Measurements from ENCODE around the gene C17orf78. TPM values are rescaled to one million over a fixed set of nuclear protein-coding genes. Genes with fewer than 3 reads are reported as not detected.
"Not testable (repeated sequence)": the region's sequence is repeated elsewhere in the genome, so short reads cannot be mapped to it uniquely, and the experiment has no call there.

The C17orf78 gene
- not detected in 2 replicates for total RNA-seq (2014; rRNA removed; shearing (Covaris generic); ENCODE audit: low replicate concordance)

DNA sequence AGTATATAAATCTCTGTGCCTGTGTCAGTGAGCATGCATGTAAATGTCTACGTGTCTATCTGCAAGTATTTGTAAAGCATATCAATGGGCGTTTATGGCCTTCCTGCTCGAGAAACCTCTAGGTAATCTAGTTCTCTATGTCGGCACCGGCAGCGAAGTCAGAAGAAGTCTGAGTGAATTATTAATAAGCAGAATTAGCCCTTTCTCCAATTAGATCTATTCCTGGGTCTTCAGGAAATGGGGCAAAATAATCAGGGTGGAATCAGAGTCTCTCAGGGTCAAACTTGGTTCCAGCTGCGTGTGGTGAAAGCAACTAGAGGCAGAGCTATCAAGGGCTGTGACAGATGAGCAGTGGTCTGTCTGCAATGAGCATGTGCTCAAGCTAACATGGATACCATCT is at the start of gene C17orf78:
Gene C17orf78, plus strand, starts transcription at position 280 of the 400 bp plus-strand sequence. Its CDS starts 108 bp downstream, at position 388.
- Histone ChIP-seq H3K27me3 (no peaks in the 10 kb centered on the region), H3K9me3 (no peaks in the 10 kb centered on the region), H3K36me3 (no peaks in the 10 kb centered on the region), H3K4me3 (no peak within 1 kb of the TSS)
- no peak for DNase-seq

DNA sequence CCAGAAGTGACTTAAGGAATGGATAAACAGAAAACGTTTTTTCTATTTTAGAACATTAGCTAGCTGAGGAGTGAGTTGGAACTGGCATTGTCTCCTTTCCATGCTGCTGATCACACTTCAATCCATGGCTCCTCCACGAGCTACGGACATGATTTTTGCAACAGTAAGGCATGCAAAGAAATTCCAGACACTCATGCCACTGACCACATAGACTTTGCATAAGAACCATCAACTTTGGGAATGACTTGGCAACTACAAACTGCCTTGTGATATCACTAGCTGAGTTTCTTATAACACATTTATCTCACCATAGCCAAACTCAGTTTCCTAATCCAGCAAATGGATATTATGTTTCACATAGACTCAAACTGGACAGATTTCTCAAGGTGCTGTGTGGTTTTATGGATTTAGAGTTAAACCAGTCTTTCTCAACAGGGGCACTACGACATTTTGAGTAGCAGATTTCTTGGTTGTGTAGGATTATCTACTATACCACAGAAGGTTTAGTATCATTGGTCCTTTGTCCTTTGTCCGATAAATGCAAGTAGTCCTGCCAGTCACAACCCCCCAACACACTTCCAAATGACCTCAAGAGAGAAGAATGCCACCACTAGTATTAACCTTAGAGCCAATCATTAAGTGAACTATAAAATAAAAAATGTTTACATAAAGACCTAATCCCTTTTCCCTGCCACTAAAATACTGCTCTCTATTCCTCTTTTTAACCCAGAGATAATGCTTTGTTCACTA is 48.3 kb upstream of the C17orf78 start:
- Histone ChIP-seq H3K27me3 (no peaks in the 10 kb centered on the region), H3K36me3 (peaks cover 62% of the 10 kb centered on the region), H3K4me3 (no peak overlapping the region), H3K9me3 (no peaks in the 10 kb centered on the region)
- no peak for DNase-seq

DNA sequence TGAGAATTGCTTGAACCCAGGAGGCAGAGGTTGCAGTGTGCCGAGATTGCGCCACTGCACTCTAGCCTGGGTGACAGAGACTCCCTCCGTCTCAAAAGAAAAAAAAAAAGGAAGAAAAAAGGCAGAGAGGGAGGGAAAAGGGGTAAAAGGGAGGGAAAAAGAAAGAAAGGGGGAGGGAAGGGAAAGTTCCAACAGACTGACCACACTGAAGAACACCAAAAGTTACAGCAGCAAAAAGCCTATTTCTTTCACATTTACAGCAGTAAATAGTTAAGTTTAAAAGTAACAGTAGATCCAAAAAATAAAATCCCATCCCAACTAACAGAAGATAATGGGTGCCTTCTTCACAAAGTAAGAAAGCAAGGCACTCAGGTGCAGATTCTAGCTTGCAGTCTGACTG is 36.9 kb upstream of the C17orf78 start:
- Histone ChIP-seq H3K36me3 (peaks cover 47% of the 10 kb centered on the region), H3K4me3 (no peak overlapping the region), H3K9me3 (no peaks in the 10 kb centered on the region), H3K27me3 (no peaks in the 10 kb centered on the region)
- no peak for DNase-seq

DNA sequence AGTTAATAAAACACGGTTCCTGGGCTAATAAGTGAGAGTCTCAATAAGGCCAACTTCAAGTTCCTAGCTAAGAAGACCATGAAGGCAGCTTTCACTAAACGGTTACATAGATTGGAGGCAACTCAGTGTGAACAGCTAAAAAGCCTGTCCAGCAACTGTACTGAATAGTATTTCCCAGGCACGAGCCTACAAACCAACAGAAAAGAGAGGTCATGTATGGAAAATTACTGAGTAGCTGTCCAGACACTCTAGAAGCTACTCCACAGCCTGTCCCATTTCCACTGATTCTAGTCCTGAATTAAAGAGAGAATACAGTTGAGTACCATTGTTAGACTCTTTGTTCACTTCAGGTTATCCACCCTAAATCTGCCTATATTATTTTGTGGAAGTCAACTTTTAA is 36.5 kb upstream of the C17orf78 start:
- Histone ChIP-seq H3K4me3 (no peak overlapping the region), H3K27me3 (no peaks in the 10 kb centered on the region), H3K9me3 (no peaks in the 10 kb centered on the region), H3K36me3 (peaks cover 47% of the 10 kb centered on the region)
- no peak for DNase-seq

DNA sequence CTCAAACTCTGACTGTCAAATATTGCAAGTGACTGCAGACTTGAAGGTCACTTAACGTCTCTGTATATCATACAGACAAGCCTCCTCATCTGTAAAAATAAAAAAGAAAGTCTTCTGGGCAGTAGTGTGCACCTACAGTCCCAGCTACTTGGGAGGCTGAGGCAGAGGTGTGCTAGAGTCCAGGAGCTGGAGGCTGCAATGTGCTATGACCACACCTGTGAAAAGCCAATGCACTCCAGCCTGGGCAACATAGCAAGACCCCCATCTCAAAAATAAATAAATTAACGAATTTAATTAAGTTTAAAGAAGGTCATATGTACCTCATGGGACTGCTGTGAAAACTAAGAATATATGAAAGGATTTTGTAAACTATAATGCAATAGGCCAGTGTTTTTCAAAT is 35.0 kb upstream of the C17orf78 start:
- Histone ChIP-seq H3K9me3 (no peaks in the 10 kb centered on the region), H3K36me3 (peaks cover 56% of the 10 kb centered on the region), H3K4me3 (no peak overlapping the region), H3K27me3 (no peaks in the 10 kb centered on the region)
- DNase-seq = no peak

DNA sequence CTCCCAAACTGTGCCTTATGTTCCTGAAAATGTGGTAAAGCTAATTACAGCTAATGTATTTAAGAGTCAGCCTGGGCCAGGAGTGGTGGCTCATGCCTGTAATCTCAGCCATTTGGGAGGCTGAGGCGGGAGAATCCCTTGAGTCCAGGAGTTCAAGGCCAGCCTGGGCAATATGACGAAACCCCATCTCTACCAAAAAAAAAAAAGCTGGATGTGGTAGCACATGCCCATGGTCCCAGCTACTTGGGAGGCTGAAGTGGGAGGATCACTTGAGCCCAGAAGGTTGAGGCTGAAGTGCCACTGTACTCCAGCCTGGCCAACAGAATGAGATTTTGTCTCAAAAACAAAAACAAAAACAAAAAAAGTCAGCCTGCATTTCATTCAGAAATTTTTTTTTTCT is 33.2 kb upstream of the C17orf78 start:
- Histone ChIP-seq H3K27me3 (no peaks in the 10 kb centered on the region), H3K4me3 (no peak overlapping the region), H3K36me3 (peaks cover 53% of the 10 kb centered on the region), H3K9me3 (peaks cover 5% of the 10 kb centered on the region)
- DNase-seq = no peak

DNA sequence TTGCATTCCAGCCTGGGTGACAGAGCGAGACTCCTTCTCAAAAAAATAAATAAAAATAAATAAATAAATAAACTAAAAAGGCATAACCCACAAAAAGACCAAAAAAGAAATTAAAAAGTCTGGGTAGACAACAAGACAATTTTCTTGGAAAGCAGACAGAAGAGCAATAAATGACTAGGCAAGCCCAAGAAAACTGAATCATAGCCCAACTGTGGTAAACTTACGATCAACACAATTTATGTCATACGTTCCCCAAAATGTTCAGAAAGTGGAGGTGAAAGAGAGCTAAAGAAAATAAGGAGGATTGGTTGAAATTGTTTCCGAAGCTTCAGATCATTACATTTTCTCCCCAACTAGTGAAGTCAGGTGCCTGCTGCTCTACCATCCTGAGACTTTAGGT is 31.3 kb upstream of the C17orf78 start:
- peaks cover 48% of the 10 kb centered on the region for H3K36me3 ChIP-seq
- H3K9me3 ChIP-seq = peaks cover 6% of the 10 kb centered on the region
- H3K4me3 ChIP-seq = no peak overlapping the region
- no peak for DNase-seq
- H3K27me3 ChIP-seq = no peaks in the 10 kb centered on the region

DNA sequence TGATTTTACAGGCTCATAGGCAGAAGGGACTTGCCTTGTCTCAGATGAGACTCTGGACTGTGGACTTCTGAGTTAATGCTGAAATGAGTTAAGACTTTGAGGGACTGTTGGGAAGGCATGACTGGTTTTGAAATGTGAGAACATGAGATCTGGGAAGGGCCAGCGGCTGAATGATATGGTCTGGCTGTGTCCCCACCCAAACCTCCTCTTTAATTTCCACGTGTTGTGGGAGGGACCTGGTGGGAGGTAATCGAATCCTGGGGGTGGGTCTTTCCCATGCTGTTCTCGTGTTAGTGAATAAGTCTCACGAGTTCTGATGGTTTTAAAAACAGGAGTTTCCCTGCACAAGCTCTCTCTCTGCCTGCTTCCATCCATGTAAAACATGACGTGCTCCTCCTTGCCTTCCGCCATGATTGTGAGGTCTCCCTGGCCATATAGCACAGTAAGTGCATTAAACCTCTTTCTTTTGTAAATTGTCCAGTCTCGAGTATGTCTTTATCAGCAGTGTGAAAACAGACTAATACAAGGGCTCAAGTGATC is 28.9 kb upstream of the C17orf78 start:
- not testable (repeated sequence) for DNase-seq, H3K4me3 ChIP-seq, H3K27me3 ChIP-seq, H3K9me3 ChIP-seq
- peaks cover 55% of the 10 kb centered on the region for H3K36me3 ChIP-seq

DNA sequence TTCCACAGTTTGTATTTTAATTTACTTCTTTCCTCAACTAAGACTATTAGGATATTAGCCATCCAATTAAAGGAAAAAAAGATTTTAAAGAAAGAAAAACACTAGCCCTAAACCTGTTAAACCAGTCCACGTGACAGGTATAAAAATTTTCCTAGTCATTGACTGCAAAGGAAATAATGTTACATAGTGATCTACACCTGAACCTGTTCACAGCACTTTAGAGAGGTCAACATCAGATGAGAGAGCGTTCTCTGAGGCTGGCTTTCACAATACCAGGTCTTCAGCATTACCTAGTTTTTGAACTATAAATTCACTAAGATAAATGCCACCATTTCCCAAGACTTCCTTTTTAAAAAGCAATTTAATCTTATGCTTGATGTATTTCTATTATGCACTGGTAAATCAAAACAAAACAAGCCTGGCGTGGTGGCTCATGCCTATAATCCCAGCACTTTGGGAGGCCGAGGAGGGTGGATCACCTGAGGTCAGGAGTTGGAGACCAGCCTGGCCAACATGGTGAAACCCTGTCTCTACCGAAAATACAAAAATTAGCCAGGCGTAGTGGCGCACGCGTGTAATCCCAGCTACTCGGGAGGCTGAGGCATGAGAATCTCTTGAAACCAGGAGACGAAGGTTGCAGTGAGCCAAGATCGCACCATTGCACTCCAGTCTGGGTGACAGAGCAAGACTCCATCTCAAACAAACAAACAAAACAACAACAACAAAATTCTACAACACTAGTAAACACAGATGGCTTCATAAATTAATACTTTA is 18.8 kb upstream of the C17orf78 start:
- H3K4me3 ChIP-seq = peak overlapping the region; percentile 96
- DNase-seq = not testable (repeated sequence)

DNA sequence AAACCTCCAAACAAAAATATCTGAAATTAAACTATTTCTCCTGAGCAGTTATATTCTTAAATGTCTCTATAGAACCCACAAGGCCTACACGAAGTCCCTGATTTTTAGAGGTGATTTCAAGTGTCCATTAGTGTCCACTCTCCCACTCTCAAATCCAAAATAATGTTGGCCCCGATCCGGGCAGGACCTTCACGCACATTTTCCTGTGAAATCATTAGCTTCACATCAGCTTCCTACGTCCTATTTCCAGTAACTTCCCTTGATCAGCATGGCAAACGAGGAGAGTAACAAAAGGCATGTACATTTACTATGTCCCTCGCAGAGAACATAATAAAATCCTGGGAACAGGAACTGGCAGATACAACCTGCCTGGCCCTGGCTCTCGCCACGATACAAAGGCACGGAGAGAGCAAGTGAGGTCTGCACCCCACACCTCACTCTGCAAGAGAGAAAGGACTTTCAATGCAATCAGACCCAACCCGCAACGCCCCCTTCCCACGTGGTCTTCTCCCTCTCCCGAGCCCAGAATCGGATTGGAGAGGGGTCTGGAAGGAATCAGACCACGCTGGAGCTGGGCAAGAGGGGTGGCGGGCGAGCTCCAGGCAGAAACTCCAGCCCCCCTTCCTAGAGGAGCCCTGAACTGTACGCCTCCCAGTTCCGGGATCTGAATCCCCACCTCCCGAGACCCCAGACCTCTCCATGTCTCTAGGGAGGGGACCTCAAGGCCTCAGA is 17.5 kb upstream of the C17orf78 start:
- no peaks in the 10 kb centered on the region for H3K27me3 ChIP-seq
- peak; percentile 76 for DNase-seq
- no peaks in the 10 kb centered on the region for H3K9me3 ChIP-seq
- H3K4me3 ChIP-seq = peak overlapping the region; percentile 96
- peaks cover 40% of the 10 kb centered on the region for H3K36me3 ChIP-seq

More for the DNA sequence above, 18.8 kb upstream of the C17orf78 start:
- H3K36me3 ChIP-seq = peaks cover 44% of the 10 kb centered on the region
- not testable (repeated sequence) for H3K27me3 ChIP-seq, H3K9me3 ChIP-seq

DNA sequence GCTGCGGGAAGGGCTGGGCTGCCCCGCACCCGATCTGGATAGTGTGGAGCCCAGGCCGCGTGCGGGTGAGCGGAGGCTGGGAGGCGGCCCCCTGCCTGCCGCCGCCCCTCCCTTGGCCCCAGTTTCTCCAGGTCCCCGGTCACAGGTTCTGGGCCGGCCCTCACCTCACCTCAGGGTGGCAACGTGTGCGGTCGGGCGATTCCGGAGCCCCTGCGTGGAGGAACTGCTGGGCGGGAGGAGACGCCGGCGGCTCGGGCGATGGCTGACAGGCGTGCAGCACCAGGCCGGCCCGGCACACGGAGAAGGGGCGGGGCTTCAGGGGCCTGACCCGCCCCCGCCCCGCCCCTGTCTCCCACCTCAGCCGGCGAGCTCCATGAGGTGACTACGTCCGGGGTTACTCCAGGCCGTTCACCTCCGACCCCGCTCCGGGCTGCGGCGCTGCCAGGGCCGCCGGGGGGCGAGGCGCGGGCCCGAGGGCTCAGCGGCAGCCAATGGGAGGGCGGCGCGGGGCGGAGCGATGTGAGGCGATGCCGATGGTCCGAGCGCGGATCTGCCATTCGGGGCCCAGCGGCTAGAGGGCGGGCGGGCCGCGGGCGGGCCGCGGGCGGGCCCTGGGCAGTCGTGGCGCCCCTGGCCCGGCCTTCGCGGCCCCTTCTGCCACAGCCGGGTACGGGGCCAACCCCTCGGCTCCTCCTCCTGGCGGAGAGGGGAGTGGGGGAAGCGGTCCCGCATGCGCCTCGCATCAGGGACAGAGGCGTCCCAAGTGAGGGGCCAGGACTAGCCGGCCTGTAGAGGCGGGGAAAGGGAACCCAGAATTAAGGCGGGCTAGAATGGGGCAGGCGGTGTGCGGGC is 16.7 kb upstream of the C17orf78 start:
- no peaks in the 10 kb centered on the region for H3K9me3 ChIP-seq
- H3K4me3 ChIP-seq = peak overlapping the region; percentile 96
- peak; percentile 99 for DNase-seq
- H3K27me3 ChIP-seq = no peaks in the 10 kb centered on the region
- peaks cover 34% of the 10 kb centered on the region for H3K36me3 ChIP-seq

DNA sequence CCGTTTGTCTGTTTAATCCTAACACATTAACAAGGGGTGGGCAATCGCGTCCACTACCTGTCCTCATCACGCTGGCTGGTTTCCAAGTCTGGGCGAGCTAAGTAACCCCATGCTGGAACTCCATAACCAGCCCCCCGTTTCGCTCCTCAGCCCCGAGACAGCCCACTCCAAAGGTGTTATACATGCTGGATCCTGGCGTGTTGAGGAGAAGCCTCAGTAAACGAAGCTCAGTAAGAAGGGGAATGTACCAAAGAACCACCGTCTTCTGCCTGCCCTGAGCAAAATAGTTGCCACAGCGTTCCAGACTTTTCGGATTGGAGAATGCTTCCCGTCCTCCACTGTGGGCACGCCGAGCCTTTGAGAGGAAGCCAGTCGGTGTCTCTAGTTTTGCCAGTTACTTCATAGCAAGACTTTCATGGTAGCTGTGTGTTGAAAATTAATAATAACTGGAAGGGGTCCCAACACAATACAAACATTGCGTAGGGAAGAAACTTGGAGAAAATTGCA is 16.1 kb upstream of the C17orf78 start:
- Histone ChIP-seq H3K36me3 (peaks cover 27% of the 10 kb centered on the region), H3K4me3 (peak overlapping the region; percentile 36), H3K27me3 (no peaks in the 10 kb centered on the region), H3K9me3 (no peaks in the 10 kb centered on the region)
- DNase-seq = no peak

DNA sequence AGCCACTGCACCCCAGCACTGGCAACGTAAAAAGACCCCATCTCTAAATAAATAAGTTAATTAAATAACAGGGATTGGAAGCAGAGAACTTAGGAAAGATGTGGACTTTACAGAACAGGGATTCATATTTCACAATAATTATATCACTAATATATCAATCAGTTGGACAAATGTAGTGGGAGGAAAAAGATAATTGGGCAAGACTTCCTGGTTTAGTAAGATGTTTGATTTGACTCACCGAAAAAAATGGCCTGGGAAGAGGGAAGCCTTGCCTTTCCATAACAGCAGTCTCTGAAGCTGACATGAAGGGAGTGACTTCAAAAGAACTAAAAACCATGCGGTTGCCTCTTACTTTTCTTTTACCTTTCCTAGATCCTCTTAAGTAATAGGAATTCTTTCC is 15.2 kb upstream of the C17orf78 start:
- no peak overlapping the region for H3K4me3 ChIP-seq
- no peaks in the 10 kb centered on the region for H3K9me3 ChIP-seq
- DNase-seq = no peak
- peaks cover 18% of the 10 kb centered on the region for H3K36me3 ChIP-seq
- H3K27me3 ChIP-seq = no peaks in the 10 kb centered on the region

DNA sequence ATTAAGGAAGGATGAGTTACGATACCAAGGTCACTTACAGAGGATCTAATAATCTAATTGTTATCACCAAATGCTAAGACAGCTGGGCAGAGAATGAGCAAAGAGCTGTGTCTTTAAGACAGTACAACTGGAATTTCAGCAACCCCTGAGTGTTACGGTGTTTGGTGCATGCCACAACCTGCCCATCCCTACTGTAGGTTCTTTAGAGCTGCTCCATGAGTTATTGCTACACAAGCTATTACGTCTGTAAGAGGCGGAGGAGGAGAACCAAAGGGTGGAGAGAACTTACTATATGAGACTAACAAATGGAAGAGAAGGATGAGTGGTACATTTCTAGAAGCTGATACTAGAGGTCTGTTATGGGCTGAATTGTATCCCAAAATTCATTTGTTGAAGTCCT is 14.2 kb upstream of the C17orf78 start:
- Histone ChIP-seq H3K4me3 (no peak overlapping the region), H3K36me3 (peaks cover 15% of the 10 kb centered on the region), H3K27me3 (no peaks in the 10 kb centered on the region), H3K9me3 (no peaks in the 10 kb centered on the region)
- no peak for DNase-seq

DNA sequence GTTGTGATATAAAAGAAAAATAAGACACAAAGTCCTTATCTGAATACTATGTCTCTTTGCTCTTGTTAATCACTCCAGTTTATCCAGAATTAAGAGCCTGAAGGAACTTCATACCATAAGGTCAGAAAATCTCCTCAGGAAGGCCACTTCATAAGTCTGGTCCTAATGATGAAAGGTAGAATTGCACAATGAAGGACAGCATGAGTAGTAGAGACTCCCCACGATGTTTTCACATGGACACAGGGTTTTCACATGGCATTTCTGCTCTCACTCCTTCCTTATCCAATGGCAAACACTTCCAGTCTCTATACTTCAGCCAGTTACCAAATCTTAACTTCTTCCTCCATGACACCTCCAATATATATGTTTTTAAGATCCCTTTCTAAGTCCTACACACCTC is 10.2 kb upstream of the C17orf78 start:
- H3K9me3 ChIP-seq = no peaks in the 10 kb centered on the region
- no peak for DNase-seq
- H3K4me3 ChIP-seq = no peak overlapping the region
- no peaks in the 10 kb centered on the region for H3K27me3 ChIP-seq
- no peaks in the 10 kb centered on the region for H3K36me3 ChIP-seq

DNA sequence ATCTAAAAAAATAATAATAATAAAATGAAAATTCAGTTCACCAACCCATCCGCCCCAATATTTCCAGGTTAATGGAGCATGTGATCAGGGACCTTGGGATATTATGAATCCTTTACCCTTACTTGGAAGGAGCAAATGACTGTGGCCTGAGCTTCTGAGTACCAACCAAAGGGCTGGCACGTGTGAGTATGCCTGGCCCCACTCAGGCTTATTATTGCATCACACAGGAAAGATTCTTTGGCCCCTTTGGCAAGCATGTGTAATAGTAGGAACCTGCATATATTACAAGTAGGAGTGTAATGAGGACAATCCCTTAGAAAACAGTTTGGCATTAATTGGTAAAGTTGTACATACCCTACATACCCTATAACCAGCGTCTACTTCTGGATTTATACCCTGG is 7.2 kb upstream of the C17orf78 start:
- DNase-seq = peak; percentile 54
- Histone ChIP-seq H3K27me3 (no peaks in the 10 kb centered on the region), H3K36me3 (no peaks in the 10 kb centered on the region)

More for the DNA sequence above, 7.2 kb upstream of the C17orf78 start:
- no peaks in the 10 kb centered on the region for H3K9me3 ChIP-seq
- H3K4me3 ChIP-seq = no peak overlapping the region
